ENCODE results near the gene HDAC9. TPM values are rescaled to one million over a fixed set of nuclear protein-coding genes. Genes with fewer than 3 reads are reported as not detected.

The HDAC9 gene
- total RNA-seq, 1 donor from 2014 or later: 52.7 TPM

DNA sequence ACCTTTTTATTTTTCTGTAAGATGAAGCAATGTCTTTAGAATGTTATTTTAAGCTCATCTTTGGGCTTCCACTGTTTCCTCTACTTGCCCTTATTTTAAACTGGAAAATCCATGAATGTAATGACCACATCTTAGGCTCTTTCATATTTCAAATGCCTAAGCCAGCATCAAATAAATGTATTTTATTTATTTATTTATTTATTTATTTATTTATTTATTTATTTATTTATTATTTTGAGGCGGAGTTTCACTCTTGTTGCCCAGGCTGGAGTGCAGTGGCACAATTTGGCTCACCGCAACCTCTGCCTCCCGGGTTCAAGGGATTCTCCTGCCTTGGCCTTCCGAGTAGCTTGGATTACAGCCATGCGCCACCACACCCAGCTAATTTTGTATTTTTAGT lies 69.2 kb downstream of the HDAC9 start:
- no peaks in the 10 kb centered on the region for H3K27me3 ChIP-seq (ENCODE audit: control insufficient read depth in 3 of 3, insufficient read depth in 3 of 3, low read length in 3 of 3)
- peaks cover 0 to 6% (median 4%) of the 10 kb centered on the region in 3 donors for H3K4me1 ChIP-seq (ENCODE audit: control insufficient read depth in 3 of 3, insufficient read depth in 3 of 3, low read length in 3 of 3)
- H3K27ac ChIP-seq (ENCODE audit: low read depth, low read length): no peak overlapping the region
- no peak overlapping the region for H3K4me3 ChIP-seq (ENCODE audit: low read length in 3 of 3)
- no peaks in the 10 kb centered on the region for H3K9me3 ChIP-seq (ENCODE audit: control insufficient read depth in 3 of 3, low read length in 3 of 3)
- no peaks in the 10 kb centered on the region for H3K36me3 ChIP-seq (ENCODE audit: control insufficient read depth in 3 of 3, insufficient read depth in 3 of 3, low read length in 3 of 3)
- H3K9ac ChIP-seq (ENCODE audit: low read depth in 1 of 3, low read length in 3 of 3): no peak overlapping the region

DNA sequence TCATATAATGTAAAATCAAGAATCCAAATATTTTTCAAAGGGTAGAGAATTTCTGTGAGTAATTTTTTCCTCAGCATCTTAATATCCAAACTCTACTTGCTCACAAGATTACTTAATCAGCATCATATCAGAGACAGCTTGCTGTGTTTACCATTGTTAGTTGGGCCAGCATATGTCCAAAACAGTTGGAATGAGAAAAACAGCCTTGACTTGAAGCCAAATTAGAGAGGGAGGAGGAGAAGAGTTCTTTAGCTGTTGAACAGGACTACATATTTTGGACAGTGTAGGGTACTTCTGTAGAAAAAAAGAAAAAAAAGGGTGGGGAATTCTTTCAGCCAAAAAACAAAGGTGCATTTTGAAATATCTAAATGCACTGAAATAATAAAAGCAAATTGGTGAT lies 69.8 kb downstream of the HDAC9 start:
- H3K36me3 ChIP-seq (ENCODE audit: control insufficient read depth in 3 of 3, insufficient read depth in 3 of 3, low read length in 3 of 3): no peaks in the 10 kb centered on the region
- no peaks in the 10 kb centered on the region for H3K27me3 ChIP-seq (ENCODE audit: control insufficient read depth in 3 of 3, insufficient read depth in 3 of 3, low read length in 3 of 3)
- peaks cover under 1 to 5% (median 4%) of the 10 kb centered on the region in 3 donors for H3K4me1 ChIP-seq (ENCODE audit: control insufficient read depth in 3 of 3, insufficient read depth in 3 of 3, low read length in 3 of 3)
- H3K4me3 ChIP-seq (ENCODE audit: low read length in 3 of 3): no peak overlapping the region
- H3K9me3 ChIP-seq (ENCODE audit: control insufficient read depth in 3 of 3, low read length in 3 of 3): no peaks in the 10 kb centered on the region
- H3K9ac ChIP-seq (ENCODE audit: low read depth in 1 of 3, low read length in 3 of 3): no peak overlapping the region
- H3K27ac ChIP-seq (ENCODE audit: low read depth, low read length): no peak overlapping the region

DNA sequence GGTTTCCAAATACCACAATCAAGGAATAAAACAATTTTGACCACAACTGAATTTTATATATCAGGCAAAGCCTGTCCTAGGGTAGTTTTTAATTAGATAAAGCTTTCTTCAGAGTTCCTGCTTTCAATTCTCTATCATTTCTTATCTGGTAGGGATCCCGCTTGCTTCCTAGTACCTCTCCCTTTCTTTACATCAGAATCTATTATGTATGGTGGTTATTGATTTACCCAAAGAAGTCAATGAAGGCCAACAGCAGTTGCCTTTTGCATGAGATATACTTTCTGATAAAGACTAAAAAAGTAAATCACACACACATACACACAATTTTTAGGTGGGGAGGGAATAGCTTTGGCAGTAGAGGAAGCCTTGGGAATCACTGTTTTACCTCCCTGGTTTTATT lies 70.7 kb downstream of the HDAC9 start:
- no peak overlapping the region for H3K27ac ChIP-seq (ENCODE audit: low read depth, low read length)
- H3K9ac ChIP-seq (ENCODE audit: low read depth in 1 of 3, low read length in 3 of 3): no peak overlapping the region
- H3K36me3 ChIP-seq (ENCODE audit: control insufficient read depth in 3 of 3, insufficient read depth in 3 of 3, low read length in 3 of 3): no peaks in the 10 kb centered on the region
- peaks cover 3 to 4% (median 4%) of the 10 kb centered on the region in 3 donors for H3K4me1 ChIP-seq (ENCODE audit: control insufficient read depth in 3 of 3, insufficient read depth in 3 of 3, low read length in 3 of 3)
- no peaks in the 10 kb centered on the region for H3K27me3 ChIP-seq (ENCODE audit: control insufficient read depth in 3 of 3, insufficient read depth in 3 of 3, low read length in 3 of 3)
- no peaks in the 10 kb centered on the region for H3K9me3 ChIP-seq (ENCODE audit: control insufficient read depth in 3 of 3, low read length in 3 of 3)
- no peak overlapping the region for H3K4me3 ChIP-seq (ENCODE audit: low read length in 3 of 3)

DNA sequence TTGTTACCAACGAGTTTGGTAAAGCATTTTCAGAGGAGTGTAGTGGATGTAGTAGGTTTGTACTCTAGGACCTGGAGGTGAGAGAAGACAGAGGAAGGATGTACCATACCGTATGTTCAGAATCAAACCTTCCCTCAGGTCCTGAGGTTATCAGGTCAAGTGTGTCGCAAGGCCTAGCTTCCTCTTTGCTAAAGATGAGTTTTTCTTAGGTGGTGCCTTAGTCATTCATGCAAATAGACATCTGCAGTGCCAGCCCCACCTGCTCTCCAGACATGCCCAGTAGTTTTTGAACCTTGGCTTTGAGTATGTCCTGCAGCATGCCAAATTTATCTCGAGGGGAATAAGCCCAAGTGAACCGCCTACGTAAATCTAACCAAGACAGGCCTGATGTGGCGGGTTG lies 71.3 kb downstream of the HDAC9 start:
- no peaks in the 10 kb centered on the region for H3K9me3 ChIP-seq (ENCODE audit: control insufficient read depth in 3 of 3, low read length in 3 of 3)
- H3K4me3 ChIP-seq (ENCODE audit: low read length in 3 of 3): no peak overlapping the region
- no peak overlapping the region for H3K9ac ChIP-seq (ENCODE audit: low read depth in 1 of 3, low read length in 3 of 3)
- no peaks in the 10 kb centered on the region for H3K36me3 ChIP-seq (ENCODE audit: control insufficient read depth in 3 of 3, insufficient read depth in 3 of 3, low read length in 3 of 3)
- peaks cover 3 to 4% (median 4%) of the 10 kb centered on the region in 3 donors for H3K4me1 ChIP-seq (ENCODE audit: control insufficient read depth in 3 of 3, insufficient read depth in 3 of 3, low read length in 3 of 3)
- H3K27me3 ChIP-seq (ENCODE audit: control insufficient read depth in 3 of 3, insufficient read depth in 3 of 3, low read length in 3 of 3): no peaks in the 10 kb centered on the region
- H3K27ac ChIP-seq (ENCODE audit: low read depth, low read length): no peak overlapping the region

DNA sequence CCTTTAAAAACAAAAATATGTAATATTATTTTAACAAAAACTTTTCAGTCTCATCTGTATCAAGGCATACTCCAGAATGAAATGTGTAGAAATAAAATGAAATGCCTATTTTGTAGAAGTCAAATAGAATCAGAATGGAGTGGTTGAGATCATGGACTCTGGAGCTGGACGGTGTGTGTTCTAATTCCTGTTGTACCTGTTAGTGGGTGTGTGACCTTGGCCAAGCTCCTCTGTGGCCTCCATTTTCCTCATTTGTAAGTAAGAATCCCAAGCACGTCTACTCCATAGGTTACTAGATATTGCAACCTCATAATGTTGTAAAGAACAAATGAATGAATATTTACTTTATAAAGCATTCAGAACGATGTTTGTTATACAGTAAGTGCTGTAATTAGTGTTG lies 74.9 kb downstream of the HDAC9 start:
- H3K27me3 ChIP-seq (ENCODE audit: control insufficient read depth in 3 of 3, insufficient read depth in 3 of 3, low read length in 3 of 3): no peaks in the 10 kb centered on the region
- H3K36me3 ChIP-seq (ENCODE audit: control insufficient read depth in 3 of 3, insufficient read depth in 3 of 3, low read length in 3 of 3): peaks cover 6 to 8% (median 7%) of the 10 kb centered on the region in 3 donors
- no peak overlapping the region for H3K9ac ChIP-seq (ENCODE audit: low read depth in 1 of 3, low read length in 3 of 3)
- peaks cover 4 to 18% (median 13%) of the 10 kb centered on the region in 3 donors for H3K4me1 ChIP-seq (ENCODE audit: control insufficient read depth in 3 of 3, insufficient read depth in 3 of 3, low read length in 3 of 3)
- H3K27ac ChIP-seq (ENCODE audit: low read depth, low read length): no peak overlapping the region
- no peak overlapping the region for H3K4me3 ChIP-seq (ENCODE audit: low read length in 3 of 3)
- no peaks in the 10 kb centered on the region for H3K9me3 ChIP-seq (ENCODE audit: control insufficient read depth in 3 of 3, low read length in 3 of 3)

DNA sequence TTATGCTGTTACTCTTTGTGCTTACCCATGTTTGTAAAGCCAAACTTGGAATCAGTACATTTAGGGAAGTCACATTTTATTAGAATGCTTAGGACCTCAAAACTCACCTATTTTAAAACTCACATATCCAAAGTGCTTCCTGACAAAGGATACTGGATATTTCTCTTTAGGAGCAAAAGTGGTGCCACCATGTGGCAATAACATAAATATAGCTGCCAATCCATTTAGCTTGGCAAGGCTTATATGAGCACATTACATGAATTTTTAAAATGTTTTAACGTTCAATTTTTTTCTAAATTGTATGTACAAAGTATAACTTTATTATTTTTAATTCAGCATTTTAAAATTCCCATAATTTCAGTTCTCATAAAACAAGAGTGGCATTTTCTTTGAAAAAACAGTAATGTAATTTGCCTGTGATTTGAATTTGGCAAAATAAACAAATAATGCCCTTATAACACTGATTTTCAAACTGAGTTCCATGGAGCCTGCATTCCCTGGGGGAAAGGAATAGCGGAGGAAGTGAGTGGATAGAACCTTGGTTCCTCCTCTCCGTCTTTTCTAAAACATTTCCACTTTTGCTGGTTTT lies 75.4 kb downstream of the HDAC9 start:
- no peaks in the 10 kb centered on the region for H3K9me3 ChIP-seq (ENCODE audit: control insufficient read depth in 3 of 3, low read length in 3 of 3)
- peaks cover 4 to 18% (median 13%) of the 10 kb centered on the region in 3 donors for H3K4me1 ChIP-seq (ENCODE audit: control insufficient read depth in 3 of 3, insufficient read depth in 3 of 3, low read length in 3 of 3)
- H3K9ac ChIP-seq (ENCODE audit: low read depth in 1 of 3, low read length in 3 of 3): no peak overlapping the region
- H3K36me3 ChIP-seq (ENCODE audit: control insufficient read depth in 3 of 3, insufficient read depth in 3 of 3, low read length in 3 of 3): peaks cover 6 to 8% (median 7%) of the 10 kb centered on the region in 3 donors
- H3K27me3 ChIP-seq (ENCODE audit: control insufficient read depth in 3 of 3, insufficient read depth in 3 of 3, low read length in 3 of 3): no peaks in the 10 kb centered on the region
- H3K27ac ChIP-seq (ENCODE audit: low read depth, low read length): no peak overlapping the region
- no peak overlapping the region for H3K4me3 ChIP-seq (ENCODE audit: low read length in 3 of 3)

DNA sequence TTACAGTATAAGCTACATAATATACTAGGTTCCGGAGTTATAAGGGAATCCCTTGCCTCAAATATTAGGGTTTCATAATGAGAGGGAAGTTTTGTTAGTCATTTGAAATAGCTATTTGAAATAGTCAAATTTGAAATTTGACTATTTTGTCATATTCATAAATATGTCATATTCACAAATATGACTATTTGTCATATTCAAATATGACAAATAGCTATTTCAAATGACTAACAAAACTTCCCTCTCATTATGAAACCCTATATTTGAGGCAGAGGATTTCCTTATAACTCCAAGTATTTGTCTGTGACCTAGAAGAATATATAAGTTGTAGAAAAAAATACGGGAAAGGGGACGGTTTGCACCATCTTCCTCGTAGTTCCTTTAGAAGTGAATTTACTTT lies 76.6 kb downstream of the HDAC9 start:
- Histone ChIP-seq H3K4me3 (ENCODE audit: low read length in 3 of 3) (no peak overlapping the region), H3K27ac (ENCODE audit: low read depth, low read length) (no peak overlapping the region), H3K9ac (ENCODE audit: low read depth in 1 of 3, low read length in 3 of 3) (no peak overlapping the region), H3K4me1 (ENCODE audit: control insufficient read depth in 3 of 3, insufficient read depth in 3 of 3, low read length in 3 of 3) (peaks cover 4 to 18% (median 13%) of the 10 kb centered on the region in 3 donors), H3K9me3 (ENCODE audit: control insufficient read depth in 3 of 3, low read length in 3 of 3) (no peaks in the 10 kb centered on the region), H3K27me3 (ENCODE audit: control insufficient read depth in 3 of 3, insufficient read depth in 3 of 3, low read length in 3 of 3) (no peaks in the 10 kb centered on the region), H3K36me3 (ENCODE audit: control insufficient read depth in 3 of 3, insufficient read depth in 3 of 3, low read length in 3 of 3) (peaks cover 6 to 8% (median 7%) of the 10 kb centered on the region in 3 donors)

DNA sequence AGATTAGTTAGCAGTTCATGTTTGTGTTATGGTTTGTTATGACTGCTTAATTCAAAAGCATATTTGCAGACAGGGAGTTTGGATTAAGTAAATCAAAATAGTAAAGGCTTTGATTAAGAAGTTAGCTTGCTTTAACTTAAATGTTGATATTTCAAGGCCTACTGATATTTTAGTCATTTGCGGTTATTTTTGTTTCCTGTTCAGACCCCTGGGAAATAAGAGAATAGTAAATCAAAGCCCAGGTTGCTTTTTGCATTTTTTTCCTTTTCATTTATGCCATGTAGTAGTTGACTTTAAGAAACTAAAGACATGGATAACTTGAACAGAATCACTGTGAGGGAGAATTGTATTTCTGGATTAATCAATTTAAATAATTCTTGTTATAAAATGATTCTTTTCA lies 77.3 kb downstream of the HDAC9 start:
- H3K27ac ChIP-seq (ENCODE audit: low read depth, low read length): peak overlapping the region; percentile 19
- no peak overlapping the region for H3K9ac ChIP-seq (ENCODE audit: low read depth in 1 of 3, low read length in 3 of 3)
- H3K4me1 ChIP-seq (ENCODE audit: control insufficient read depth in 3 of 3, insufficient read depth in 3 of 3, low read length in 3 of 3): peaks cover 4 to 18% (median 13%) of the 10 kb centered on the region in 3 donors
- H3K27me3 ChIP-seq (ENCODE audit: control insufficient read depth in 3 of 3, insufficient read depth in 3 of 3, low read length in 3 of 3): no peaks in the 10 kb centered on the region
- H3K36me3 ChIP-seq (ENCODE audit: control insufficient read depth in 3 of 3, insufficient read depth in 3 of 3, low read length in 3 of 3): peaks cover 6 to 8% (median 7%) of the 10 kb centered on the region in 3 donors
- H3K9me3 ChIP-seq (ENCODE audit: control insufficient read depth in 3 of 3, low read length in 3 of 3): no peaks in the 10 kb centered on the region
- H3K4me3 ChIP-seq (ENCODE audit: low read length in 3 of 3): no peak overlapping the region

DNA sequence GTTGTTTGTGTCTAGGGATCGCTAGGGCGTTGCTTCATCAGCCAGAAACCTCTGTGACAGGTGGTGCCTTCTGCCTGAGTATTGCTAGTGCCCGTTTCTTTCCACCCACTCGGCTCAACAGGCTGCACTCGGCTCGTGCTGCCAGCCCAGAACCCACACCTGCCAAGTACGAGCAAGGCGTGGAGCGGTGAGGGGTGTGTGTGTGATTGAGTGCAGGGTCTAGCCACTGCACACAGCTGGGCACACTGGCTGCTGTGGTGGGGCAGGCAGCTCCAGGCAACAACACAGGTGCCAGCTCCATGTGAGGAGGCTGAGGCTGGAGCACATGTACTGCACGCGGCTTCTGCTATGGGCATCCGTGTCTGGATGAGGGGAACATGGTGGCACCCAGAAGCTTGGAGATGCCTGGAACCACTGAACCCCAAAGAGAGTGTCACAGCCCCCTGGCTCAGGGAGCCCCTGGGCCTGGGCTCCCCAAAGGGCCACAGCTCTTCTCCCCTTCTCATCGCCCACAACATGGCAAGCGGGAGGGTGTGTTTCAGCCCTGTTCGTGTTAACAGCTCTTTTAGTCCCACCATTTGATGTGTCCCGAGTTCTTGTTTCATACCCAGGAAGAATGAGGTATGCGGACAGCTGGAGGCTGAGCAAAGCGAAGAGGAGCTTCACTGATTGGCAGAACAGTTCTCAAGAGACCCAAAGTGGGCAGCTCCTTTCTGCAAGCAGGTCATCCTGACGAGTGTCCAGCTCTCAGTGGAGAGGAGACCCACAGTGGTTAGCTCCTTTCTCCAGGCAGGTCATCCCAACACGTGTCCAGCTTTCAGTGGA lies 78.1 kb downstream of the HDAC9 start:
- Histone ChIP-seq H3K9me3 (ENCODE audit: control insufficient read depth in 3 of 3, low read length in 3 of 3) (no peaks in the 10 kb centered on the region), H3K4me3 (ENCODE audit: low read length in 3 of 3) (peak overlapping the region in 1 of 3 donors; percentile 27), H3K27ac (ENCODE audit: low read depth, low read length) (no peak overlapping the region), H3K9ac (ENCODE audit: low read depth in 1 of 3, low read length in 3 of 3) (peak overlapping the region in 1 of 3 donors; percentile 40), H3K36me3 (ENCODE audit: control insufficient read depth in 3 of 3, insufficient read depth in 3 of 3, low read length in 3 of 3) (peaks cover 6 to 8% (median 7%) of the 10 kb centered on the region in 3 donors), H3K27me3 (ENCODE audit: control insufficient read depth in 3 of 3, insufficient read depth in 3 of 3, low read length in 3 of 3) (no peaks in the 10 kb centered on the region), H3K4me1 (ENCODE audit: control insufficient read depth in 3 of 3, insufficient read depth in 3 of 3, low read length in 3 of 3) (peaks cover 4 to 18% (median 13%) of the 10 kb centered on the region in 3 donors)

DNA sequence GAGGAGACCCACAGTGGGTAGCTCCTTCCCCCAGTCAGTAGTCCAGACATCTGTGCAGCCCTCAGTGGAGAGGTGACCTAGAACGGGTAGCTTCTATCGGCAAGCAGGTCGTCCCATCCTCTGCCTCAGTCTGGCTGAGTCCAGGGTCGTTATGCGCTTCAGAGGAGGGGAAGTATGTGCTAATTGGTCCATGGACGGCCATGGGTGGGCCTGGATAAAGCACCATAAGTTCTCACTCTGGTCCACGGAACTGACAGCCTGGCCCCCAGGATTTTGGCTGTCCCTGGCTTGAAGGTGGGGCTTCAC lies 78.6 kb downstream of the HDAC9 start:
- H3K9ac ChIP-seq (ENCODE audit: low read depth in 1 of 3, low read length in 3 of 3): no peak overlapping the region
- no peak overlapping the region for H3K27ac ChIP-seq (ENCODE audit: low read depth, low read length)
- no peak overlapping the region for H3K4me3 ChIP-seq (ENCODE audit: low read length in 3 of 3)
- H3K4me1 ChIP-seq (ENCODE audit: control insufficient read depth in 3 of 3, insufficient read depth in 3 of 3, low read length in 3 of 3): peaks cover 4 to 18% (median 13%) of the 10 kb centered on the region in 3 donors
- H3K9me3 ChIP-seq (ENCODE audit: control insufficient read depth in 3 of 3, low read length in 3 of 3): no peaks in the 10 kb centered on the region
- no peaks in the 10 kb centered on the region for H3K27me3 ChIP-seq (ENCODE audit: control insufficient read depth in 3 of 3, insufficient read depth in 3 of 3, low read length in 3 of 3)
- H3K36me3 ChIP-seq (ENCODE audit: control insufficient read depth in 3 of 3, insufficient read depth in 3 of 3, low read length in 3 of 3): peaks cover 6 to 8% (median 7%) of the 10 kb centered on the region in 3 donors

Data from skeletal muscle tissue (tissue), 4 donors.